Hepatocyte (in vitro differentiated cells): ENCODE data around the gene MAPK8IP1. TPM values are rescaled to one million over a fixed set of nuclear protein-coding genes. Genes with fewer than 3 reads are reported as not detected.

Experiments
- DNase-seq: peaks from one replicate; pipeline ENCODE4 v3.0.0-alpha.2; 2016; ENCODE audit warnings: low spot score
- H2AFZ ChIP-seq: fragments of 200-600 bp; sonication (generic); 2 replicates; pipeline ENCODE4 v1.6.0; 2016; ENCODE audit warnings: antibody characterized with exemption, mild to moderate bottlenecking
- H3K27ac ChIP-seq: fragments of 200-600 bp; sonication (generic); 2 replicates; pipeline ENCODE4 v1.5.1; 2016; ENCODE audit warnings: mild to moderate bottlenecking
- H3K27me3 ChIP-seq: fragments of 200-600 bp; sonication (generic); 2 replicates; pipeline ENCODE4 v1.6.1; 2016
- H3K36me3 ChIP-seq: fragments of 200-600 bp; sonication (generic); replicated peaks from 2 replicates; pipeline ENCODE4 v1.5.1; 2016; ENCODE audit warnings: low read depth; ENCODE audit not compliant: insufficient read depth
- H3K4me1 ChIP-seq: fragments of 200-600 bp; sonication (generic); 2 replicates; pipeline ENCODE4 v1.5.1; 2016; ENCODE audit warnings: mild to moderate bottlenecking, moderate library complexity; ENCODE audit not compliant: insufficient read depth
- H3K4me2 ChIP-seq: fragments of 200-600 bp; sonication (generic); 2 replicates; pipeline ENCODE4 v1.6.0; 2016
- H3K4me3 ChIP-seq: fragments of 200-600 bp; sonication (generic); 2 replicates; pipeline ENCODE4 v1.5.1; 2016; ENCODE audit warnings: mild to moderate bottlenecking
- H3K79me2 ChIP-seq: fragments of 200-600 bp; sonication (generic); 2 replicates; pipeline ENCODE4 v1.6.0; 2017; ENCODE audit warnings: mild to moderate bottlenecking
- H3K9me2 ChIP-seq: fragments of 200-600 bp; sonication (generic); replicated peaks from 2 replicates; pipeline ENCODE4 v1.6.0; 2017; ENCODE audit warnings: mild to moderate bottlenecking; ENCODE audit not compliant: insufficient read depth
- H3K9me3 ChIP-seq: fragments of 200-600 bp; sonication (generic); 2 replicates; pipeline ENCODE4 v1.5.1; 2016; ENCODE audit warnings: low read depth, mild to moderate bottlenecking
- H4K20me1 ChIP-seq: fragments of 200-600 bp; sonication (generic); 2 replicates; pipeline ENCODE4 v1.6.0; 2016; ENCODE audit warnings: mild to moderate bottlenecking; ENCODE audit not compliant: insufficient read depth, poor library complexity, severe bottlenecking
- CTCF ChIP-seq: fragments of 200-600 bp; sonication (generic); IDR thresholded peaks from 2 replicates; pipeline ENCODE4 v1.5.1; 2016; ENCODE audit warnings: antibody characterized with exemption, mild to moderate bottlenecking; ENCODE audit not compliant: poor library complexity
- EZH2 ChIP-seq: fragments of 200-600 bp; sonication (generic); IDR thresholded peaks from 2 replicates; pipeline ENCODE4 v1.6.1; 2016; ENCODE audit warnings: antibody characterized with exemption, mild to moderate bottlenecking, borderline replicate concordance
- EZH2phosphoT487 ChIP-seq: fragments of 200-600 bp; sonication (generic); IDR thresholded peaks from one replicate; pipeline ENCODE4 v1.6.1; 2018; ENCODE audit warnings: antibody characterized with exemption, mild to moderate bottlenecking, low read depth, moderate library complexity; ENCODE audit not compliant: unreplicated experiment, severe bottlenecking
- WGBS: methylation state at CpG from one replicate; pipeline ENCODE4 v1.1.6; 2016; ENCODE audit warnings: low lambda C conversion rate; ENCODE audit errors: missing lambda C conversion rate; 5-methylcytosine and 5-hydroxymethylcytosine counted together
- polyA plus RNA-seq: library from polyadenylated mRNA; unstranded; fragments of >200 nt; fragmentation: Nextera tagmentation; extraction: Ambion mirVana; gene quantifications from 2 replicates; pipeline ENCODE4 v1.2.1, GENCODE V29; 2016
- total RNA-seq: library from RNA; depleted of rRNA; stranded (reverse); fragments of >200 nt; gene quantifications from 2 replicates; pipeline ENCODE4 v1.2.3, GENCODE V29; 2014

MAPK8IP1 gene
- total and polyA plus RNA-seq, 2 experiments from 2014 or later, result 7.2 to 7.6 TPM

- WGBS, result 91% methylated on average over 8 of the region's 8 CpGs
- Histone ChIP-seq H3K4me3 (no peak overlapping the region), H3K79me2 (no peaks in the 10 kb centered on the region), H3K9me2 (no peaks in the 10 kb centered on the region), H4K20me1 (no peaks in the 10 kb centered on the region), H3K27me3 (no peaks in the 10 kb centered on the region), H3K4me2 (no peak overlapping the region), H3K36me3 (no peaks in the 10 kb centered on the region), H3K9me3 (no peaks in the 10 kb centered on the region), H2AFZ (no peak overlapping the region), H3K27ac (no peak overlapping the region), H3K4me1 (peaks cover 4% of the 10 kb centered on the region)
- no peak for DNase-seq
- no peak for TF ChIP-seq EZH2phosphoT487
- TF ChIP-seq EZH2, result no peak
- no peak for TF ChIP-seq CTCF
Measured at GRCh38 chr11:45935349-45936064, 50.1 kb downstream of the MAPK8IP1 start.

- Histone ChIP-seq H3K4me2 (no peak overlapping the region), H3K9me2 (no peaks in the 10 kb centered on the region), H3K27me3 (no peaks in the 10 kb centered on the region), H3K79me2 (no peaks in the 10 kb centered on the region), H3K27ac (no peak overlapping the region), H3K4me1 (peaks cover 4% of the 10 kb centered on the region), H4K20me1 (no peaks in the 10 kb centered on the region), H3K36me3 (no peaks in the 10 kb centered on the region), H3K9me3 (no peaks in the 10 kb centered on the region), H3K4me3 (no peak overlapping the region), H2AFZ (no peak overlapping the region)
- DNase-seq, result no peak
- TF ChIP-seq EZH2phosphoT487, result no peak
- no peak for TF ChIP-seq EZH2
- TF ChIP-seq CTCF, result no peak
- WGBS, result 84% methylated on average over 4 of the region's 4 CpGs
Measured at GRCh38 chr11:45936511-45937054, 51.1 kb downstream of the MAPK8IP1 start.

GRCh38 chr11:45937916-45938315 lies 52.5 kb downstream of the MAPK8IP1 start:
- Histone ChIP-seq H3K36me3 (no peaks in the 10 kb centered on the region), H3K27ac (no peak overlapping the region)
- whole genome bisulfite sequencing, result 80% methylated on average over 10 of the region's 10 CpGs

More at GRCh38 chr11:45937916-45938315, 52.5 kb downstream of the MAPK8IP1 start:
- no peak for DNase-seq
- H3K27me3 ChIP-seq, result no peaks in the 10 kb centered on the region
- H4K20me1 ChIP-seq, result no peaks in the 10 kb centered on the region
- TF ChIP-seq EZH2 (no peak), CTCF (no peak), EZH2phosphoT487 (no peak)
- no peaks in the 10 kb centered on the region for H3K79me2 ChIP-seq
- H3K9me3 ChIP-seq, result no peaks in the 10 kb centered on the region
- no peak overlapping the region for H2AFZ ChIP-seq
- H3K4me1 ChIP-seq, result peaks cover 4% of the 10 kb centered on the region
- H3K4me3 ChIP-seq, result no peak overlapping the region
- no peaks in the 10 kb centered on the region for H3K9me2 ChIP-seq
- H3K4me2 ChIP-seq, result no peak overlapping the region
